HG02678 (cell line): ENCODE results near the gene NRG2.

ENCODE experiments used
- ATAC-seq: cut with Tn5 transposase; IDR thresholded peaks from one replicate; pipeline ENCODE4 v1.9.1; 2021; ENCODE audit warnings: mild to moderate bottlenecking, moderate library complexity; ENCODE audit not compliant: unreplicated experiment

Gene NRG2

DNA sequence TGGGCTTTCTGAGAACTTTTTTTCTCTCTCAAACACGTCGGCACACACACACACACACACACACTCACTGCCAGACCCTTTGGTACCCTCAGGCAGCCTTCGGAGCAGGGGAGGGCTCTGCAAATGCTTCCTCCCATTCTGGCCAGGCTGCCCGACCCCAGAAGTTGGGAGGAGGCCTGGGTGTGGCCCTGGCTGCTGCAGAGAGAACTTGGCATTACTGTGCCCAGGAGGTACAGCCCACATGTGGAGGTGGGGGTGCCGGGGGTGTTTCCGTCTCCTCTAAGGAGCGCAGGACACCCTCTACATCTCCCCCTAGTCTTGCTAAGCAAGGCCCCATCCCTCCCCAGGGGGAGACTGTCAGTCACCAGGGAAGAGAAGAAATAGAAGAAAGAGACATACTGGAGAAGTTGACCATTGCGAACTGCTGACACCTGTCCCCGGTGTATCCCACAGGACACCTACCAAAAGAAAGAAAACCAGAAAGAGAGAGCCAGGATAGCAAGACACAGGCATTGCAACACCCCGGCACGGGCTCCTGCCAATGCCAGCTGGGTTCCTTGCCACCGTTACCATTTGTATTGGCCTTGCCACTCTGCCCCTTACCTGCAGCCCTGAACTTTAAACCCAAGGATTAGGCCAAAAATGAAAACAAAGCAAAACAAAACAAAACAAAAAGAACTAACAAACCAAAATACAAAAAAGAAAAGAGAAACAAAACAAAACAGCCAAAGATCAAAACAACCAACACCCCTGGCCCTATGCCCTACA is 178.2 kb downstream of the NRG2 start:
- no peak for ATAC-seq

DNA sequence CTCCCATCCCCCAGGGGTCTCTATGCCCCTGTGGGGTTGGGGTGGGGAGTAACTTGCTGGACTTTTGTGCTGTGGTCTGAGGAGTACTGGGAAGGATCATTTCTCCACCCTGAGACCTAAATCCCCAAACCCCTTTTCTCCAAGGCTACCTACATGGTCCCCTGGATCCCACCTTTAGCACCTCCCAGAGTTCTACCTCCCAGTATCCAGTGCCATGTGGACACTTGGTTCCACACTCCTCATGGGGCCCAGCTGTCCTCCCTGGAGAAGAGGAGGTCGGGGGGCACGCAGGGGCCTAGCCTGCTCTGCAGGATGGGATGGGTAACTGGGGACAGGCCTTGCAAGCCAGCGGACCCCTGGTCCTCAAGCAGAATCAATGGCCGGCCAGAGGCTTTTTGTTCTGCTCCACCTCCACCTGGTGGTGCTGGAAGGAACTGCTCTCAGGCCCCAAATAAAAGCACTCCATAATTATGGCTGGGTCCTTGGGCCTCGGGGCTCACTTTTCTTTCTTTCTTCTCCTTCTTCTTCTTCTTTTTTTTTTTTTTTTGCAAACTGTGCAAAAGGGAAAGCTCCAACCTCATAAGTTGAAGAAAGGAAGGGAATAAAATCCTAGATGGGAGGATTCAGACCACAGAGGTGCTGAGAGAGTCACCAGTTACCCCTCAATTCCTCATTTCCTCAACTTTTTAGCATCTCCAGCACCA is 179.1 kb downstream of the NRG2 start:
- ATAC-seq, result peak; percentile 75

DNA sequence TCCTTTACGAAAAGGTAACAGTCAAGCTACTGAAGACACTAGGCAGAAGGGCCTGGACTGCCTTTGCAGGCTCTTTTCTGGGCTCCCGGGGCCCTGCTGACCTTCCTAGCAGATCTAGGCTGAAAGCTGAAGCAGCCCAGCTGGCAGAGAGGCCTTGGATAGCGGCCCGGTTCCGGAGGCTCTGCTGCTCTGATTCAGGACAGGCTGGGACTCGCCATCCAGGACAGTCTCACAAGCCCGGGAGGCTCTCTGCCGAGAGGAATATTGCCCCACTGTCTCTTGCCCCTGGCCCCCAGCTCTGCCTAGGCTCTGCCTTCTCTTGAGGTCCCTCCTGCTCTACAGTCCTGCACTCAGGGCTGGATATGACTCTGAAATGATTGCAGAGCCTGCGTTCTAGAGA is 179.7 kb downstream of the NRG2 start:
- no peak for ATAC-seq

DNA sequence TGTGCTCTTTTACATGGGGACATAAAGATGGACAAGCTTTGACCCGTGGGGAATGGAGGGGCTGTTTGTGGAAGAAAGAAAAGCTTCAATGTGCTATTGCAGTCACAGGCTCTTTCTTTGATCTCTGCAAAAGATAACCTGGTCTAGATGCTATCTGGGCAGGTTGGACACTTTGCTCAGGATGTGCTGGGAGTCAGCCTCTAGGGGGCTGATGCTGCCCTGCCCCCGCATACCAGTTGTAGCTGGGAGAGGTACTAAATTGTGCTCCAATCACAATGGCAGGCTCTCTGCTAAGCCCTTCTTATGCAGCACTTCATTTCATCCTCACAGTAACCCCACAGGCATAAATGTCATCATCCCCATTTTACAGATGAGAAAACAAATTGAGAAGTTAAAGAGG is 180.3 kb downstream of the NRG2 start:
- no peak for ATAC-seq

DNA sequence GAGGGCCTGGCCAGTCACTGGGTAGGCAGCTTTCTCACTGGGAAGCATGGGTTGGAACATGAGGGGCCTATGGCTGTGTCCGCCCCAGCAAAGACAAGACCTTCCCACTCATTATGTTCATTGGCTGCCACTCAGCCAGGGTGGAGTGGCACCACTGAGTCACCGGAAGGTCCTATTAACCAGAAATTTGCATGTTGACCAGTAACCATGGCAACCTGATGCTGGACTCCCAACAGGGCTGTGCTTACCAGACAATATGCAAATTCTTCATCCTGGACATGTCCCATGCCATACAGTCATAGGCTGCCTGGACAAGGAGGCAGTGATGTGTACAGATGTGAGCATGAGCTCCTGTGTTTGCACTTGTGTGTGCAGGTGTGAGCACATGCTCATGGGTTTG is 180.8 kb downstream of the NRG2 start:
- no peak for ATAC-seq

DNA sequence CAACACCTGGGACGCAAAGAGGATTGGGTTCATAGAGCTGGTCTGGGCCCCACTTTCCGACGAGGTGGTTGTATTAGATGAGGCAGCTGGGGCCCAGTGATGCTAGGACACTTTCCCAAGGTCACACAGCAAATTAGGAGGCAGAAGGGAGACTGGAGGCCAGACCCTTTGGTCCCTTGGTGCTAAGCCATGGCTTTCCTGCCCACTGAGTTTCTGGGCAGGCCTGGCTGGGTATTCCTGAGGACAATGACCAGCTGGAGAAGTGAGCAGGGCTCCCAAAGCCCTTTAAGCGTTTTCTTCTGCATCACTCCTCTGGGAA is 181.3 kb downstream of the NRG2 start:
- ATAC-seq, result no peak

DNA sequence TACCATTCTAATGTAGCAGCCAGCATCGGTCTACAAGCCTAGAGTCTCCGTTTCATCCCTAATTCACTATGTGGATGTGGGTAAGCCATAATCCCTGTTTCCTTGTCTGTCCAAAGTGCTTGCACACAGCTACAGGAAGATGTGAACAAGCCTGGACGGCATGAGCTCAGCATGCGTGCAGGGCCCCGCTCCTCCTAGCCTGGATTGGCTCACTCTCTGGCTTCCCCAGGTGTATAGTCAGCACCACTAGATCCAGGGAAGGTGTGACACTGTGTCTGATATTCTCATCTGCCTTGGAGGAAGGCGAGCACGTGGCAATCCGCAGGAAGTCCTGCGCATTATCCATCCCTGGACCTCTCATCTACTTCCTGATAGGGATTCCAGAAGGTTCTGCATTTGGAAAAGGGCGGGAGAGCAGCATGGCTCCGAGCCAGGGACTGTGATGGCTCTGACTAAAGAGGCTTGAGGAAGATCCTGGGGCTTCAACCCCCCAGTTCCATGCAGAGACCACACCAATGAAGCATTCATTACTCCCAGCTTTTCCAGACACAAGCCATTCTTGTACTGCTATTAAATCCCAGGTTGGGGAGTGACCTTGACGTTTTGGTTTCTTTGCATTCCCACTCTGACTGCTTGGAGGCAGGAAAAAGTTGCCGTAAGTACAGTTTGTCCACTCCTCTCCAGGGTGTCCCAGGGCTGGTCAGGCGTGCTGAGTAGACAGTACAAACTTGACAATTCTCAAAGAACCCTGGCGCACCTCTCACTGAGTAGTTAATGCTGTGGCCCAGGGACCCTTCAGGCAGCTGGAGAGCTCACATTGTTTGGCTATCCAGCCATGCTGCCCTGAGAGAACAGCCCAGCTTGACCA is 181.8 kb downstream of the NRG2 start:
- ATAC-seq, result no peak

DNA sequence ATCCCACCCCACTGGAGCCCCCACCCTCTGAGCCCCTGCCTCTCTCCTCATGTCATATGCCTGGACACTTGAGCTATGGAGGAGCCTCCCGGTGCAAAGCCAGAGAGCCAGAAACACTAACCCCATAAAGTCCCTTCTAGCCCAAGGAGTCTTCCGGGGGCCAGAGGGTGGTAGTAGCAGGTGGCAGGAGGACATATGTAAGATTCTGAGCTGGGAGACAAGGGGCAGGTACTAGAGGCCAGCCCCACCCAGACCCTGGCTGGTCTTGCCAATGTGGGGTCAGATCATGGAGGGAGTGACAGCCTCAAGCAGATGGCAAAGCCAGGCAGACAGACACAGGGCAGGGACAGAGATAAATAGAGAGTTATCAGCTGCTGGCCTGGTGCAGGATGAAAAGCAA is 184.1 kb downstream of the NRG2 start:
- ATAC-seq, result no peak

DNA sequence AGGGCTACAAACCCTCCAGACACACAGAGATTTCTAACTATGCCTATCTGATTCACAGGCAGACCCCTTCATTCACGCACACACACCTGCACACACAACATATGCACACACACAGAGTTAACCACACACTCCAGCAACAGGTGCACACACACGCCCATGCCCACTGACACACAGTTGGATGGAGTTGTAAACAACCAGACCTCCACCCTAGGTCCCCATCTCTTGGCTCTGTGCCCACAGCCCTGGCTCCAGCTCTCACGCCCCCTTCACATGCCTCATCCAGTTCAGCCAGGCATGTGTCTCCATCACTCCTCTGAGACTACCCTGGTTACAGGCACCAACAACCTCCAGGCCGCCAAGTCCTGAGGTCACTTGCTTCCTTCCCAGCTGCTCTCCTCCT is 186.4 kb downstream of the NRG2 start:
- ATAC-seq, result no peak

DNA sequence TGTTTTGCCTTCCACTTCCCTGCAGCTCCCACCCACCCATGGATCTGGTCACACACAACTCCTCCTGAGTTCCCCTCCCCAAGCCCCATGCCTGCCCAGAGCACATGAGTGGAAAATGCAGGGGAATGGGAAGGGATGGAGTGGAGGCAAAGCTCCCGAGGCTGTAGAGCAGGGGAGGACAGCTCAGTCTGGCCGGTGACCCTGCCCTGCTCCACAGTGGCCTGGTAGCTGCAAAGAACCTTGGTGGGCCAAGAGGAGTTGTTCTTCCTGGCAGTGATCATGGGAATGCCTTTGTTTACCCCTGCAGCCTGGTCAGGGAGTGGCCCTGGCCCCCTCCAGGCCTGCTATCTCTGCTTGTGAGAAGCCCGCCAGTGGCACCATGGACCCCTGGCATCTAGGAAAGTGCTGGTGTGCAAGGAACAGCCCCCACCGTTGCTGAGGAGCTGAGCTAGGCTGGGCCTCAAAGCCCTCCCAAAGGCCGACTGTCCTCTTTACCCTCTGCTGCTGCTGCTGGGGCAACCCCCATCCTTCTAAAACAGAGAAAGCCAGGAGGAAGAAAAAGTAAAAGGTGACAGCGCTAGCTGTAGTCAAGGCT is 187.1 kb downstream of the NRG2 start:
- no peak for ATAC-seq

DNA sequence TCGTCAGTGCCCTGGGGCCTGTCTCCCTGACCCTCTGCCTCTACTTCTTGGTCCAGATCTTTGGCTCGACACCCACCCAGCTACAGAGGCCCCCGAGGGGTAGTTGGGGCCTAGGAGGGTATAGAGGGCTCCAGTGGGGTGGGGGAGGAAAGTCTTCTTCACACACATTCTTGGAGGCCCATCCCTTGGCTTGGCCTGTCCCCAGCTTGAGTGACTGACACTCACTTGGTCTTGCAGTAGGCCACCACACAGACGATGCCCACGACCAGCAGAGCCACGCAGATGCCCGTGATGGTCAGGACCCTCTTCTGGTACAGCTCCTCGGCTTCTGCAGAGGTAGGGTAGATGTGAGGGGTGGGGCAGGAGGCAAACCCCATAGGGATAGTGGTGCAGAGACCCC is 187.6 kb downstream of the NRG2 start:
- no peak for ATAC-seq

DNA sequence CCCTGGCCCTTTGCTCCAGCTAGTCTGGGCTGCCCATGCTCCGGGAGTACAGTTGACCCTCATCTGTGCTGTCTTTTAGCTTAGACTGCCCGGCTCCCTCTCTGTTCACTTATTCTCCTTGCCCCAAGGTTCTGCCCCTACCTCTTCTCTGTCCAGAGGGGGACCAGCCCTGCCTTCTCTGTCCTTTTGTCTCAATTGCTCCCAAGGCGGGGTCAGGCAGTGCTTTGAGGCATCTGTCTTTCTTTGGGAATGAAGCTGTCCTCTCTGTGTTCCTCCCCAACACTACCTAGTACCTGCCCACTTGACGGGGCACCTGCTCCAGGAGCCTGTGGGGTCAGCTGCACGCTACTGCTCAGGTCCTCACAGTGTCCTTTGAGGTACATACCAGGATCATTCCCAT is 188.1 kb downstream of the NRG2 start:
- no peak for ATAC-seq

DNA sequence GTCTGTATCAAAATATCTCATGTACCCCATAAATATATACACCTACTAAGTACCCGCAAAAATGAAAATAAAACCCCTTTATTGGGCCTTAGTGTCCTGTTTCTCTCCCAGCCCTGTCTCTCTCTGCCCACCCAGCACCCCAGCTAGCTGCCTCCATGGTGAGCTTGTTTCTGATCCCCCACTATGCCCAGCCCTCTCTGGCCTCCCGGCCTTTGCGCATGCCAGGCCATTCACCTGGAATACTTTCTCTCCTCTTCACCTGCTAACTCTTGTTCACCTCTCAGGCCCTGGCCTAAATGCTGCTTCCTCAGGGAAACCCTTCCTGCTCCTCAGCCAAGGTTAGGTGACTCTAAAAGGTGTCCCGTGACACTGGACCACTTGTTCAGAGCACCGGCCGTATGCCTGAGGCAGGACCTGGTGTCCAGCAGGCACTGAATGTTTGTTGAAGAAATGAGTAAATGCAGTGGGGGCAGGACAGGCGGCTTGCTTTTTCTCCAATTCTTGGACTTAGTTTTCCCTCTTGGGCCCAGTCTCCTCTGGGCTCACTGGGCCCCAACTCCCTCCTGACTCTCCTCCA is 189.0 kb downstream of the NRG2 start:
- ATAC-seq, result no peak

DNA sequence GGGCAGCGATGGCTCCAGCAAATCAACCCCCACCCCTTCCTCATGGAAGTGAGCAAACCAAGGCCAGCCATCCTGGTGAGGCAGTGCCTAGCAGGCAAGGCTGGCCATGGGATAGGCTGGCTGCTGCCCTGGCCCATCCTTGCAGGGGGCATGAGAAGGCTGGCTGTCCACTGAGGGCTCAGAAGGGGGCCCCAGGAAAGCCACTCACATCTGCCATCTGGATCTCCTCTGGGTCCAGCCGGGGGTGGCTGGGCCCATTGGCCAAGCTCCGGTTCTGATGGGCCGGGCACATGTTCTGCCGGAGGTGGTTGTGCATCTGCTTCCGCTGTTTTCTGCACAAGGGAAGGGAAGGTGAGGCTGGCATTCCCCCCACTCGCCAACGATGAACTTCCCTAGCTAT is 190.4 kb downstream of the NRG2 start:
- no peak for ATAC-seq

DNA sequence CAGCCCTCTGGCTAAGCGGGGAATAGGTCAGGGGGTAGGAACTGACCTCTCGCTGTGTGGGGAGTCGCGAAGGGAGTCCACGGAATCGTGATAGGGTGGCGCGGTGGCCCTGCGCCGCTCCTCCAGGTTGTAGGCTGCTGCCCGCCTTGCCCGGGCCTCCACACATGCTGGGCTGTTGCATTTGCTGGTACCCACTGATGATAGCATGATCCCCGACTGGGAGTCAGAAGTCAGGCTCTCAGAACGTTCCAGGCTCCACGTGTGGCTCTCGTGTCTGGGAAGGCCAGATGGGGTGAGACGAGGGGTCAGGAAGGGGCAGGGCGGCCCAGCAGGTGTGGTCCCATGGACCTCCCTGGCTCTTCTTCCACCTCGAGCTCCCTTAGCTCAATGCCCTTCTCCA is 191.5 kb downstream of the NRG2 start:
- no peak for ATAC-seq

DNA sequence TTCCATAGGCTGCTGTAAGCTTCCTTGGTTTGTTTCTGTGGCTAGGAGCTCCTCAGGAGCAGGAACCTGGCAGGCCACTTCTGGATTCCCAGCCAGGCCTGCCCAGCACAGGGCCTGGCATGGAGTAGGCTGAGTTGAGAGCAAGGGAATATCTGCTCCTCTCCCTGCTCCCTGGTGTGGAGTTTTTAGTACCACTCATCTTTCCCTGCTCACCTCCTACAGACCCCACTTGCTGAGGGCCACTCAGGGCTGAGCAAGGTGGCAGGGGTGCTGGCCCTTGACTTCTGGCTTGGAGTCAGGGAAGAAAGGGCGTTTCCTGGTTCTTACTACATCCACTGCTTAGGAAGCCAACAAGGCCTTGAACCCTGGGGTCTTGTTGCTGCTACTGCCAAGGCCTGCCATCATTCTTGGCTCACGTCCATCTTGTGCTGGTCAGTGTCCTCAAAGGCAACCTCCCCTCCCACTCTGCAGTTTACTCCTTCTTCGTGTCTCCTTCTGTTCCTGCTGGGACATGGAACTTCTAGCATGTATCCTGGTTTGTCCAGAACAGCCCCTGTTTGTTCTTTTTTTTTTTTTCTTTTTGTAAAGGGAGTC is 192.6 kb downstream of the NRG2 start:
- no peak for ATAC-seq

DNA sequence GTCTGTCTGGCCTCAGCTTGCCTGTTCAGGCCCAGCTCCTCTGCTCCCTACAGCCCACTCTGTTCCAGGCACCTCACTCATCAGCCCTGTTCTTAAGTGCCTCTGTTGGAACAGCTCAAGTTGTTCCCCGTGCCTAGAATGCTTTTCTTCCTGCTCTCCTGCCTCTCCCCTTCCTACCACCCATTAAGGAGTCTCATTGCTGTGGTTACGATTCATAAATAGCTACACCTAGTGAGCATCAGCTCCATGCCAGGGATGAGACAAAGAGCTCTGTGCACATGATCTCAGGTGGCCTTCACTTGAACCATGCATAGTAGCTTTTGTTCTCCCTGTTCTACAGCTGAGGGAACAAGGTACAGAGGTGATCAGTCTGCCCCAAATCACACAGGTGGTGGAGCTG is 193.2 kb downstream of the NRG2 start:
- no peak for ATAC-seq

DNA sequence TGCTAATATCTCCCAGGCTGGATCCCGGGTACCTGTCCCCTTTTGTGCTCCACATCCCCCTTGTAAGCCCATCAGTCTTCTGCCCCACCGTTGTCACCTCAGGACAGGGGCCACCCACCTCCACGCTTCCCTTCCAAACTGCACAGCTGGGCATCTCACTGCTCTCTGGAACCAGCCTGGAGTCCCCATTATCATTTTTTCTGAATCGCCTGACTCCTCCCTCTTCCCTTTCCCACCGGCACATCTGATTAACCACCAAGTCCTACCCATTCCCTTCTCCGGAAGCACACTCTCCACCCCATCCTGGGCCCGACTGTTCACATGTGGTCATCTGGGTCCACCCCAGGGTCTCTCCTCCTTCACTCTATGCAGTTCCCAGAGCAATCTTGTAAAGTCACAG is 193.6 kb downstream of the NRG2 start:
- ATAC-seq, result no peak

DNA sequence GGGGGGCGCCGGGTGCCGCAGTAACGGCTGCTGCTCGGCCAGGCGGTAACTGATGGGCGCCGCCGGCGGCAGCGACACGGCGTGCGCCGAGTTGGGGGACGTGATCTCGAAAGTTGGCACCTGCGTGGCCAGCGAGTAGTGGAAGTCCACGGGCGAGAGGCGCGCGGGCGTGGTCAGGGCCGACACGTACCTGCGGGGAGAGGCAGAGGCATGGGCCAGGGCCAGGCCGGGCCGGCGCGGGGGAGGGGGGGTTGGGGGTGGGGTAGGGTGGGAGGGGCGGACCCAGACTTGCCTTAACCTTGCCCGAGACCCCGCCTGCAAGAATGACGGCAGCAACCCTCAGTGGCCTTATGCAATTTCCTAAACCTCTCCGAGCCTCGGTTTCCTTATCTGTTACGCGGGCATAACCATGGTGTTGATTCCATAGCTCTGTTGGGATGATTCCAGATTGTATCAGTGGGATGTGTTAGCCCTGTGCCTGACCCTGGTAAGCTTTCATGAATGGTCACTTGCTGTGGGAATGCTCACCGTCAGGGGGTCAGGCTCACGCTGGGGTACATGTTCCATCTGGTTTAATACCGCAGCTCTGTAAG is 194.5 kb downstream of the NRG2 start:
- ATAC-seq, result peak; percentile 21

DNA sequence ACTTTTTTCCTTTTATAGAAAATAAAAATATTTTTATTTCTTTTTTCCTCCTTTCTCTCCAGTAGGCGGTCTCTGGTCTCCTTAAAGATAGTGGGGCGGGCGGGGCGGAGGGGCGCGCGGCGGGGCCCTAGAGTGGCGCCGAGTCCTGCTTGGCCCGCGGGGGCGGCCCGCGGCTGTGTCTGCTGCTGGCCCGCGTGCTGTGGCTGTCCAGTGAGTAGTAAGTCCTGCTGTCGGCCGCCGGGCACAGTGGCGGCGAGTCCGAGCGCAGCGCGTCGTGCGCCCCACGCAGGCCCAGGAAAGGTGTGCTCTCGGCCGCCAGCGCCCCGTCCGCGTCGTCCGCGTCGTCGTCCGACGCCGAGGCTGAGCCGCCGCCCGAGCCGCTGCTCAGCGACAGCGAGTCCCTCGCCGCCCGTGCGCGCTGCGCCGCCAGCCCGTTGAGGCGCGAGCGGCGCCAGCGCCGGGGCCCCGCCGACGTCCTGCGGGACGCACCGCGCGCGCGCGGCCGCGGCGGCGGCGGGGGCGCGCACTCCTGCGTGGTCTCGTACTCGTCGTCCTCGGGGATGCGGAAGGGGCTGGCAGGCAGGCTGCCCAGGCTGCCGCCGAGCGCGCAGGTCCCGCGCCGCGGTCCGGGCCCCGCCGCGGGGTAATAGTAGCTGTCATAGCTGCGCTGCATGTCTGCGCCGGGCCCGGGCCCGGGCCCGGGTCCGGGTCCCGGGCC is 195.2 kb downstream of the NRG2 start:
- ATAC-seq, result peak; percentile 65
